HG03571 (cell line): ENCODE measurements around the gene CPS1.

Experiments used
- ATAC-seq: cut with Tn5 transposase; IDR thresholded peaks from one replicate; pipeline ENCODE4 v1.9.1; 2021; ENCODE audit not compliant: unreplicated experiment

Gene CPS1

DNA sequence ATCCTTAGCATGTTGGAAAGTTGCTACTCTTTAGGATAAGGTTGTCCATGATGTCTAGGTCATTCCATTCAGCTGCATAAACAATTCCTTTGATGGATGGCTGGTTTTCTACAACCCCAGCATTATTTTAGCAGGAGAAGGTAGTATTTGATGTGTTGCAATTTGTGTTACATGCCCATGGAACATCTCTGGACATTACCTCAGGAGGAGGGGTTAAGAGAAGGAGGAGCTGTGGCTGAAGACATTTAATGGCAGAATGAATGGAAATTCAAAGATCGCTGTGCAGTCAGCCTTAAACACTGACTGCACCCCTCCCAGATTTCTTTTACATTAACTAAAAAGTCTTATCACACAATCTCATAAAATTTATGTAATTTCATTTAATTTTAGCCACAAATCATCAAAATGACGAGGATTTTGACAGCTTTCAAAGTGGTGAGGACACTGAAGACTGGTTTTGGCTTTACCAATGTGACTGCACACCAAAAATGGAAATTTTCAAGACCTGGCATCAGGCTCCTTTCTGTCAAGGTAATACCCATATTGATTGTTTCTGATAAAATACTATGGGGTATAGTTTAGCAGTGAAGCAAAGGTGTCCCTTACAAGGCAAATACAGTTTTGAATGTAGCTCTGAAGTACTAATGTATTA, at the start of gene CPS1:
TSS of gene CPS1 (plus strand) at position 271 of the 652 bp plus-strand sequence. CDS start at position 406, 135 bp downstream.
- no peak for ATAC-seq

DNA sequence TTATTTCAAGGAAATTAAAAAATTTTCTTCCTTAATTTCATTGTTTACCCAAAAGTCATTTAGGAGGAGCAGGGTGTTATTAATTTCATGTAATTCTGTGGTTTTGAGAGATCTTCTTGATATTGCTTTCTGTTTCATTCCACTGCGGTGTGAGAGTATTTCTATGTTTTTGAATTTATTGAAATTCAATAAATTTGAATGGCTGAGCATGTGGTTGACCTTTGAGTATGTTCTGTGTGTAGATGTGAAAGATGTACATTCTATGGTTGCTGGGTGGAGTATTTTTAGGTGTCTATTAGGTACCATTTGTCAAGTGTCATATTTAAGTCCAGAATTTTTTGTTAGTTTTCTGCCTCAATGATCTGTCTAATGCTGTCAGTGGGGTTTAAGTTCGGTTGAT, 40.5 kb upstream of the CPS1 start:
- ATAC-seq: no peak

DNA sequence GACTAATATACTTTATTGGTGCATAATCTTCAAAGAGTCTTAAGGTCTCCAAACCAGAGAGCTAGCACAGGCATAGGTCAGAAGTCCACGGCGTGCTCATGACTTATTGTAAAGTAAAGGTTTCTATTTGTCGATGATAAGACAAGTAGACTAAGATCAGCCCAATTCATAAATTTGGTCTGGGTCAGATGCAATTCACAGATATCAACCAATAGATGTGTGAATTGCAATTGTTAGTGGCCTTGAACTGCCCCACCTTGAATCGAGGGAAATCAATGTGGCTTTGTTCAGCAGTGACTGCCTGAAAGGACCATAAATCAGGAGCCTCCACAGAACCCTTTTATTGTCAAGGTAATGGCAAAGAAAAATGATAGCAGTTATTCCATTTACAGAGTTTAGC, 39.1 kb upstream of the CPS1 start:
- ATAC-seq: no peak

DNA sequence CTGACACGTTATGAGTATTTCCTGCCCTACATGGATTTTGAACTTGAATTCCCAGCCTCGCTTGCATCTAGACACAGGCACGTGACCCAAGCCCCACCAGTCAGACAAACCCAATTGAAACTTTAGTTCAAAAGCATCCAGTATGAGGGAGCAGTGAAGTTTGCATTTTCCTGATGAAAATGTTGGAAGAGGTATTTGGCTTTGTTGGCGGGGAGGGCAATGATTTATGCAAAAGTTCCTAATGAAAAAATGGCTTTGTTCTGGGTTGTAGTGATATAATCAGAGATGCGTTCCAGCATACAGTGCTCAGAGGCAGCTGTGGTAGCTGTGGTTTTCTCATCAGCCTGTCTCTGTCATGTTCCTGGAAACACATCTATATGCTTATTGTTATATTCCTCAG, 36.8 kb upstream of the CPS1 start:
- ATAC-seq: no peak

DNA sequence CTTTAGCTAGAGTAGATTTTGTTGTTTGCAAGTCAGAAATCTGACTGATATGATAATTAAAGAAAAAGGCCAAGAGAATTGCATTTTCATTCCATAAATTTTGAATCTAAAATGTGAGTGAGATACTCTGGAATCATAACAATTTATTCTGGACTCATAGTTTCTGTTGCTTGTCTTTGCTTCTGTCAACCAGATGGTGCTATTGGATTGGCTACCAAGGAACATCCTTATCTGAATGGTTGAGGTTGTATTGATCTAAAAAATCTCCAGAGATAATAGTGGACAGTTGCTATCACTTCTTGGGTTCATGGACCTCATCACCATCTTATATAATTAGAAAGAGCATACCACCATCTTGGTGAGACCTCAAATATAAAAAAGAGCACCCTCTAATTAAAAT, 34.0 kb upstream of the CPS1 start:
- ATAC-seq: no peak

DNA sequence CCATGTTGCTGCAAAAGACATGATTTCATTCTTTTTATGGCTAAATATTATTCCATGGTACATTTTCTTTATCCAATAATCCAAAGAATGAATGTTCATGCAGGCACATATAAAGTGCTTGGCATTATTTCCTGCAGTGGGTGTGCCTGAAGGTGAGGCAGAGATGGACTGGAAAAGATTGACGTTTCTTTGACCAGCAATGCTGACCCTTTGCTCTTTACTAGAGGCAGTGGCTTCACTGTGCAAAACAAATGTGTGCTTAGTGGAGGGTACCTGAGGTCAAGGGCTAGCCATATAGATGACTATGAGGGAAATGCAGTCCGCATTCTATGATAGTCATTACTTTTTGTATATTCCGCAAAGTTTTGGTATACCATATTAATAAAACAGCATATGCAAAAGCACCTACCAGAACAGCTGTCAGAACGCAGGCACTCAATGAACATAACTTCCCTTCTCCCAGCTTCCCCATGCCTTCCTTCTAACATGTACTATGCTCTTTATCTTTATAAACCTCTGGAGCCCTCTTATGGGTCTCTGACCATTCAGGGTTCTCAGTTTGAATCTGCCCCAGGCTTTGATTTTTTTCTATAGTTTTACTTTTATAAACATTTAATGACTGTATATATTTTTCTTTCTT, 32.6 kb upstream of the CPS1 start:
- no peak for ATAC-seq

DNA sequence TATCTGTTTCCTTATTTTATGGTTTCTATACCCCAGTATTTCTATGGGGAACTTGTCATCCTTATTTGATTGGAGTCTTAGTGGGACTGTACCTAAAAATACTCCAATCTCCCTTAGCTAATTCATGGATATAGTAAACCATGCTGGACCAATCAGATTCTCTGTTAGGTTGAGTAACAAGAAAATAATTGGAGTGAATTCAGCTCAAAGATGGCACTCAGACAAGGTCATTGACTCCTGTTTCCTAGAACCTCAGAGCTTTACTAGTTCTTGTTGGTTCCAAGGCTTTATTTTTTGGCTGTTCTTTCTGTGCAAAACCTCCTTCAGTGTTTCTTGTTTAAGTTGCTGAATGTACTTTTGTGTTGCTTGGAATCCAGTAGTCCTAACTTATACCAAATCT, 31.9 kb upstream of the CPS1 start:
- ATAC-seq: no peak

DNA sequence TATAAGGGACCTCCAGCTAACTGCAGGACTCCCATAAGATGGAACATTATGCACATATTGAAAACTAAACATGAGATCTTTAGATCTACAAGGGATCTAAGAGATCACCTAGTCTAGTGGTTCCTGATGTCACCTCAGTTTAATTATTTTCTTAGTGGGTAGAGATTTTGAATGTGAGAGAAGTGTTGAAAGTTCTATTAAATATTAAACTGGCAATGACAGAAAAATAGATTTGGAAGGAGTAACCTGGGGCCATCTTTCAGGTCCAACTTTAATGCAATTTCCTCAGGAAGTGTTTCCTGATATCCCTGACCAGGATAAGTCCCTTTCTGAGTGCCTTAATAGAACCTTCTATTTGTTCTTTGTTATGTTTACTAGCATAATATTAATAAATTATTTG, 29.1 kb upstream of the CPS1 start:
- ATAC-seq: peak; percentile 80

DNA sequence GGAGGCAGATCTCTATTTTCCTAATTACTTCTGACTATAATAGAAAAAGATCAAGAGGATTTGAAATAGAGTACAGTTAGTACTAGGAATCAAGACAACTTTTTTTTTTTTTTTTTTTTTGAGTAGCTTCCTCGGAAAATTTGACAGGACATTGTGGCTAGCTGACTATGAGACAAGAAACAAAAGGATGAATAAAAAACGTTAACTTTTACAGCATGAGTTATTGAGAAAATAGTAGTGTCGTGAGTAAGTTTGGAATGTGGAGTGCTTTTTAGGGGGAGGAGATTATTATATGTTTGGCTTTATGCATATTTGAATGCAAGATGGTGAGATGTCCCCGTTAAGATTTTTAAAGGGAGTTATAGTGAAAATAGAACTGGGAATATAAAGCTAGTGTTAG, 27.7 kb upstream of the CPS1 start:
- no peak for ATAC-seq

DNA sequence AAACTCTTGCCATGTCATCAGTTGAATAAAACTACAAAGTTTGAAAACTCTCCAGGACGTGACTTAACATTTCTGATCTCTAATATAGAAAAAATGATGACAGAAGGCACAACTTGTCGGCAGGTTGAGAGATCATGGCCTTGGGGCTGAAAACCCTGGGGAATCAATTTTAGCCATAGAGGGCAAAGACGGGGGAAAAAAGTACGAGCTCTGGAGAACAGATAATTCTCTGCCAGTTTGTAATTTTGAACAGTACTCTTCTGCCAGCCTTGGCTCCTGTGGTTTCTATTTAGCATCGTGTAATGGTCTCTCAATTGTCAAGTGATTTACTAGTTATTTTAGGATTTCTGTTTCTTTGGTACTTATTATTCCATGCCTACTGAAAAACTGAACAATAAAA, 25.3 kb upstream of the CPS1 start:
- no peak for ATAC-seq

DNA sequence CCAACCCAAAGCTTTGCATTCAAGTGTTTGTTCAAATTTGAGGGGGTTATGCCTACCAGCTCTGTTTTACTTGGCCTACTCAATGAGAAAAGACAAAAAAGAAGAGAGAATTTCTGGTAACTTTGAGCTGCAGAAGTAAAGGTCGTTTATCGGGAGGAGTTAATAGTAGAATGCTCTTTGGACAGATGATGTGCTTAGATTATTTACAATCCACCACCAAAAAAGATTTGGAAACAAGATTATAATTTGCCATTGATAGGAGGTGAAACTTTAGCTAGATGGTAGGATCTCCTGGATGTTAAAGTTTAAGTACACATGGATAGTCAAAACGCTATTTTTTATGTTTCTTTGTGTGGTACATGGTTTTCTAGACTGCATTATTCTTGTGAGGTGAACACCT, 24.9 kb upstream of the CPS1 start:
- no peak for ATAC-seq

DNA sequence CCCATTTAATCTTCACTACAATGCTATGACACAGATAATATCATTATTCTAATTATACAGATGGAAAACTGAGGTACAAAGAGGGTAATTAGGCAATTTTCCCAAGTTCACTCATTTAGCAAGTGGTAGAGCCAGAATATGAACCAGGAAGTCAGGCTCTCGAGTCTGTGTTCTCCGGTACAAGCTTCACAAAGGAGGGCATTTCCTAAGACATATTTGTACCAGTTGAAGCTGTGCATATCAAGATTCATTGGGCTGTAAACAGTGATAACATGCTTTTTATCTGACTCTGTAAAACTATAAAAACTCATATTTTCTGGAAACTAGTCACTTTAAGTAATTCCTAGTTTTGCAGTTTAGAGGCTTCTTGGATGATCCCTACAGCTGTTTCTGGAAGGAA, 23.0 kb upstream of the CPS1 start:
- ATAC-seq: no peak

DNA sequence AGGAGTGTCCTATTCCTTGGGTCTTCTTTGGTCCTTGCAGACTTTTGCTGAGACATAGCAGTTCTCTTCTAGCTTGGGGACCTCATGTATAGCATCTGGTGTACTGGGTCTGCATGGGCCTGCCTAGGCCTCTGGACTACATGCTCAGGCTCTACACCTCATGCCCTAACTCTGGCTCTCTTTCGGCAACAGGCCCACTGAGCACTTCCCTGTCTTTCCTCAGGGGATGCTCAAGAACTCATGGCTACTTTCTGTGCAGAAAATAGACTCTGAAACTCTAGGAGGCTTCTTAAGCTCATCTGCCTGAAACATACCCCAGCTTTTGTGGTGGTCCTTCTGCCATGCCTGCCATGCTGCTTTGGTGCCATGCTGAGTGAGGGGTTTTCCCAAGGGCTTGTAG, 21.5 kb upstream of the CPS1 start:
- ATAC-seq: no peak

DNA sequence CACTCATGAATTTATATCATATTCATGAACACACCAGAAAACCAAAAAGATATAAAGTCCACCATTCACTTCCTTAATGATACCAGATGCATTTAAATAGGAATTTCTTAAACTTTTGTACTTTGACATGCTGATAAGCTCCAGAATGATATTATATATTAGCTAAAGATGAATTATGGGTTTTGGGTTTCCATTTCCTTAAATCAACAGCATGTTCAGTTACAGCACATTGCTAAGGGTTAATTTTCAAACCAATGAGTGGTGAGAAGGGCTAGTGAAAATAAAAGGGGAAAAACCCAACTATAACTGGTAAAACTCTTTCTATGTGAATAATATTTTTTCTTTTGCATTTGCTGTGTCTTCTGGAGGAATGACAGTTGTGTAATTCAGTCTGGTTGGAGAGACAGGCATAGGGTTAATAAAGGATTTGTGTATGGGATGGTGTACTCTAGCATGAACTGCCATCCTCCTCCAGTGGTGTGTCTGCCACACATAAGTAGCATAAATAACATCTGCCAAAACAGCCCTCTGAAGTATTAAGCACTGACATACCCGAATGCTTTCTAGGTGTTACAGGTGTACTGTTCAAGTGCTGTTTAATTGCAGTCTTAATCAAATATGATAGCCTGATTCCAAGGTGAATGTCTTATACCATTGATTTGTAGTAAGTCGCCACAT, 19.3 kb upstream of the CPS1 start:
- ATAC-seq: peak; percentile 85

DNA sequence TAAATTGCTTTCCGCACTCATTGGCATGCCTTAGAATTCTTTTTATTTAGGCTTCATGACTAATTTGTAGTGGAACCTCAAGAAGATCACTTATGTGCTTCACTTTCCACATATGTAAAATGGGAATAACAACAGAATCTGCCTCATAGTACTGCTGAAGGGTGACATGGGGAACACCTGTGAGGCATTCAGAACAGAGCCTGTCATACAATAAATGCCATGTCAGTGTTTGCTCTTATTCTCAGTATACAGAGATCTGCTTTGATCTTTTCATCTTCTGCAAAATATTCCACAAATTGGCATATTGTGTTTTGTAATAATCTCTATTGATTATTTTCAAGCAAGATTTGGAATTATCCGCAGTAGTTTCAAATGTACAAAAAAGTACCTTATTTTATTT, 17.4 kb upstream of the CPS1 start:
- ATAC-seq: no peak

DNA sequence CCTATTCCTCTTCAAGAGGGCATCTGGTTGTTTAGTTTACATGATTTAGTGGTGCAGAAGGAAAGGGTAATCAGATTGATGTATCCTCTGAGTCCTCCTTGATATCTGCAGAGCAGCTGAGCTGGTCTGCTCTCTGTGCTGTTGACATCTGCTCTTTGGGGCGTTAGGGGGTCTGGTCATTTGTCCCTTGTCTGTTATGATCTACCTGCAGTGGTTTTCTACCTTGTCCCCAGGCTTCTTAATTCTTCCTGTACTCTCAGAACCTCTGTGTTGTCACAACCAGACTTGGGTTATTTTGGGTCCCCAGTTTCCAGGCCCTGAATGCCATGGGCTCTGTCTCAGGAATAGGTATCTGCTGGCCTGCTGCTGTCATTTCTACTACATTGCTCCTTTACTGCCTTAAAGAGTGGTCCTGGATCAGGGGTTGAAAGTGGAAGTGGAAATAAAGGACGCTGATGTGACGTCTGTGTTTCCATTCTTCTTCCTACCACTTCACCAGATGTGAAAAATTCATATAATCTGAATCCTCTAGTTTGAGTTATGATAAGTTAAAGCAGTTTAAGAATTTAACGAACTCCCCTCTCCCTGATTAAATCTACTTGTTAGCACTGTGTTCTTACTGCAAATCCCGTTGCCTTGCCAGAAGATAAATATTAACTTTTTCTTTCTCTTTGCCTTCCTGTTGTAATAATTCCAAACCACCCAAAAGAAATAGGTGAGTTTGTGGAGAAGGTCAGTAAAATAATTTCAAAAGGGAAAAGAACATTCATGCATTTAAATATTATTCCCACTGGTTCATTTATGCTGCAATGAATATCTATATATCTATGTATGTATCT, 16.6 kb upstream of the CPS1 start:
- no peak for ATAC-seq

DNA sequence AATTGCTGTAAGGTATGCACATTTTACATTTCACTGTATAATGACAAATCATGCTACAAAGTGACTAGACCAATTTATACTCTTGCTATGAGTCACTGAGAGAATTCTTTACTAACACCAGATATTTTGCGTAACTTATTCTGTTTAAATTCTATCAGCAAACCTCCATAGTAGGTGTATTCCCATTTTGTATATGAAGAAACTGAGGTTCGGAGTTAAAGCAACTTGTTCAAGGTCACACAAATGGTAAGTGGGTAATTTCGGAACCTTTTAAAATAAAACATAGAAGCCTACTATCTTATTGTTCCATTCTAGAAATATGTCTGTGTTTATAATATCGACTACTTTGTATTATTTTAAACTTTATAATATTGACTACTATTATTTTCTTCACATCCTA, 15.9 kb upstream of the CPS1 start:
- no peak for ATAC-seq

DNA sequence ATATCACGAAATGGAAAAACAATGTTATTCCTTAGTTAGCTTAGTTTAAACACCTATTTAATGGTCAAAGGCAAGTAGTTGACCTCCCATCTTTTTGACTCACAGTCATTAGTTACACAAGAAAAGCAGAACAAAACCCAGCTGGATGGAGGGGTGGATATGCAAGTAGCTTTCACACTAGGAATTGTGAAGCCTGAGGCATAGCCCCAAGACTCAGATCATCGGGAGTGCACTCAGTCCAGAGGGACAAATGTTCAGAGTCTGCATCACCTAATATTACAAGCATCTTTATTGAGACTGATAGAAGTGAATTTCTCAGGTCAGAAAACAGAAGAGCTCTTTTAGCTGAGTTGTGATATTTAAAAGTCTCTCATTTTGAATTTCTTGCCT, 15.5 kb upstream of the CPS1 start:
- ATAC-seq: no peak

DNA sequence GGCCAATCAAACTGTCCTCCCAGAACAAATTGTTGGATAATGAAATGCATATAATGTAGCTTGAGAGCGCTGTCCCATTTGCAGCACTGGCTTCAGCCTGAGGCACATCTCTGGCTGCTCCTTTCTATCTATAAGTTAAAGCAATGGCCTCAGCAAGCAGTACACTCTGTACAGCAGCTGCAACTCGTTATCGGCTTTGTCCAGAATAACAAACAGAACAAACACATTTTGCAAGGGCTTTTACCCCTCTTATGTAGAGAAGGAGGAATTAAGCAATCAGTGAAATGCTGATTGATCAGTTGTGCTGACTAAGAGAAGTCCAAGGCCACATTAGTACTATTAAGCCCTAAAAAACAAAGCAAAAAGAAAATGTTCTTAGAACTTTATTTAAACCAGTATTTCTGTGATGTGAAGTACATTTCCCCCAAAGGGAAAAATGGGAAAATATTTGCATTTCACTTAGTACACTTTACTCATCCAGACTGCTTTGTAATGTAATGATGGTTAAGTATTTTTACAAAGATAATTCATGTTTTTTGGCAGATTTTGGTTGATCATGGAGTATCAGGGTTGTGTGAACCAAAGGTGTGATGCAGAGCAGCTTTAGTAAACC, 15.0 kb upstream of the CPS1 start:
- no peak for ATAC-seq

DNA sequence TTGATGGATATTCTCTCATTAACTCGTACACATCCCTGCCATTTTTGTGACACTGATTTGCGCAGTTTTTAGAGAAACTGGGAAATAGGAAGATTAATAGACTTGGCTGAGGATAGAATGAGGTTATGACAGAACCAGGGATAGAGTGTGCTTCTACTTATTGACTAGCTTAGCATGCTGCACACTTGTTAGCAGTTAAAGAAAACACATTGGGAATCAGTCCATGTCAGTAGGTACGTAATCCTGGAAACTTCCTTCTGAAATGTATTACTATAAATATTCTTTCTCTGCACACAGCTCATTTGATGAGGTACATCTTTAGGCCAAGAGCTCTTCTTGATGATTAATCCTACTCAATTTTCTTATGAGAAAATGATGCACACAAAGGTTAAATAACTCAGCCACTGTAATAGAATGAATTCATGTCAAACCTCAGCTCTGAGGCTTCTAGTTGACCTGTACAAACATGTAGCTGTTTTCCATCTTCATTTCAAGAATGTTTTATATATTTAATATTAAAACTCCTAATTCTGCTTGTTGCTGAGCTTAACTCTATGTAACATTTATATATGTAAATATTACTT, 12.3 kb upstream of the CPS1 start:
- ATAC-seq: no peak

DNA sequence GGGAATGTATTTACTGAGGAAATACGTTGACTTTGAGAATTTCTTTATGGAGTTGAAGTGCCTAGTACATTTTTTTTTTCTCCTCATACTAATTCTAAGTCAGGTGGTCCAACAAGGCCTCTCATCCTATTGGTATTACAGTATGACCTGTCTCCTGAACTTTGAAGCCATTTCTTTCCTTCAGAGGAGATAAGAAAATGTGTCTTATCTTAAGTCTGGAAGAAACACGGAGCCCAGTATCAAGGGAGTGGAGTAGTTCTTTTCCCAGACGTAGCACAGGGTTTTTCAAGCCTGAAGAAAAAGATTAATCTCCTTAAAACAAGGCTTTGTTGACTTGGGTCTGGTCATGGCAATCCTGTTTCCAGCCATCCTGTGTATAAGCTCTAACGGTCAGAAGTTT, 11.6 kb upstream of the CPS1 start:
- ATAC-seq: no peak
